ENCODE measurements around the gene MAML2. TPM values are rescaled to one million over a fixed set of nuclear protein-coding genes. Genes with fewer than 3 reads are reported as not detected.

Gene MAML2
- total and polyA plus RNA-seq, 9 of the 15 experiments (the other 6 are each of a cell fraction or from before 2014, with no cell fraction given), result 0.79 to 6.8 (median 4.8) TPM

GRCh38 chr11:96242971-96243647, 99.9 kb downstream of the MAML2 start (continued):
- TF ChIP-seq CHCHD3 (CRISPR knock-in tag; IDR thresholded peaks at IDR 0.05), result no peak
- no peak for TF ChIP-seq STAG1 (CRISPR knock-in tag; IDR thresholded peaks at IDR 0.05; ENCODE audit: borderline replicate concordance)
- TF ChIP-seq ELF4 (CRISPR knock-in tag; IDR thresholded peaks at IDR 0.05), result peak; percentile 62
- no peak for TF ChIP-seq ZNF316 (IDR thresholded peaks at IDR 0.05)
- peak; percentile 67; the same call in 1 of the 2 replicates for TF ChIP-seq PHF21A (IDR thresholded peaks at IDR 0.05; ENCODE audit: borderline replicate concordance, low read depth)
- TF ChIP-seq SRF (CRISPR knock-in tag; IDR thresholded peaks at IDR 0.05), result peak; percentile 98 to 100
- peak; percentile 76 for TF ChIP-seq BRD9 (IDR thresholded peaks at IDR 0.05; ENCODE audit: low read depth, partially characterized antibody)
- TF ChIP-seq CHD2 (IDR thresholded peaks at IDR 0.05; ENCODE audit: low read depth, low read length), result peak; percentile 98
- no peak for TF ChIP-seq NFE2L1 (tag; IDR thresholded peaks at IDR 0.05; ENCODE audit: borderline replicate concordance, low read depth)
- TF ChIP-seq, protein P1, sequence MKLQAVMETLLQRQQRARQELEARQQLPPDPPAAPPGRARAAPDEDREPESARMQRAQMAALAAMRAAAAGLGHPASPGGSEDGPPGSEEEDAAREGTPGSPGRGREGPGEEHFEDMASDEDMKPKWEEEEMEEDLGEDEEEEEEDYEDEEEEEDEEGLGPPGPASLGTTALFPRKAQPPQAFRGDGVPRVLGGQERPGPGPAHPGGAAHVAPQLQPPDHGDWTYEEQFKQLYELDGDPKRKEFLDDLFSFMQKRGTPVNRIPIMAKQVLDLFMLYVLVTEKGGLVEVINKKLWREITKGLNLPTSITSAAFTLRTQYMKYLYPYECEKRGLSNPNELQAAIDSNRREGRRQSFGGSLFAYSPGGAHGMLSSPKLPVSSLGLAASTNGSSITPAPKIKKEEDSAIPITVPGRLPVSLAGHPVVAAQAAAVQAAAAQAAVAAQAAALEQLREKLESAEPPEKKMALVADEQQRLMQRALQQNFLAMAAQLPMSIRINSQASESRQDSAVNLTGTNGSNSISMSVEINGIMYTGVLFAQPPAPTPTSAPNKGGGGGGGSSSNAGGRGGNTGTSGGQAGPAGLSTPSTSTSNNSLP (IDR thresholded peaks at IDR 0.05; ENCODE audit: borderline replicate concordance, low read depth, low read length), result no peak
- 0 out of 2 replicates have a peak, but pooled peaks have one; percentile 43 for TF ChIP-seq TRIM25 (IDR thresholded peaks at IDR 0.05; ENCODE audit: borderline replicate concordance)
- TF ChIP-seq, protein P2, sequence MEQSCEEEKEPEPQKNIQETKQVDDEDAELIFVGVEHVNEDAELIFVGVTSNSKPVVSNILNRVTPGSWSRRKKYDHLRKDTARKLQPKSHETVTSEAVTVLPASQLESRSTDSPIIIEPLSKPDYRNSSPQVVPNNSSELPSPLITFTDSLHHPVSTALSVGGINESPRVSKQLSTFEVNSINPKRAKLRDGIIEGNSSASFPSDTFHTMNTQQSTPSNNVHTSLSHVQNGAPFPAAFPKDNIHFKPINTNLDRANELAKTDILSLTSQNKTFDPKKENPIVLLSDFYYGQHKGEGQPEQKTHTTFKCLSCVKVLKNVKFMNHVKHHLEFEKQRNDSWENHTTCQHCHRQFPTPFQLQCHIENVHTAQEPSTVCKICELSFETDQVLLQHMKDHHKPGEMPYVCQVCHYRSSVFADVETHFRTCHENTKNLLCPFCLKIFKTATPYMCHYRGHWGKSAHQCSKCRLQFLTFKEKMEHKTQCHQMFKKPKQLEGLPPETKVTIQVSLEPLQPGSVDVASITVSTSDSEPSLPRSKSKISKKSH (CRISPR knock-in tag; IDR thresholded peaks at IDR 0.05), result no peak
- TF ChIP-seq EP300 (IDR thresholded peaks at IDR 0.05; ENCODE audit: low read length), result peak; percentile 58
- no peak for TF ChIP-seq DIDO1 (tag; IDR thresholded peaks at IDR 0.05; ENCODE audit: low read depth)
- TF ChIP-seq EP400 (IDR thresholded peaks at IDR 0.05), result peak; percentile 82
- TF ChIP-seq, protein P3, sequence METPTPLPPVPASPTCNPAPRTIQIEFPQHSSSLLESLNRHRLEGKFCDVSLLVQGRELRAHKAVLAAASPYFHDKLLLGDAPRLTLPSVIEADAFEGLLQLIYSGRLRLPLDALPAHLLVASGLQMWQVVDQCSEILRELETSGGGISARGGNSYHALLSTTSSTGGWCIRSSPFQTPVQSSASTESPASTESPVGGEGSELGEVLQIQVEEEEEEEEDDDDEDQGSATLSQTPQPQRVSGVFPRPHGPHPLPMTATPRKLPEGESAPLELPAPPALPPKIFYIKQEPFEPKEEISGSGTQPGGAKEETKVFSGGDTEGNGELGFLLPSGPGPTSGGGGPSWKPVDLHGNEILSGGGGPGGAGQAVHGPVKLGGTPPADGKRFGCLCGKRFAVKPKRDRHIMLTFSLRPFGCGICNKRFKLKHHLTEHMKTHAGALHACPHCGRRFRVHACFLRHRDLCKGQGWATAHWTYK (CRISPR knock-in tag; IDR thresholded peaks at IDR 0.05), result 0 out of 2 replicates have a peak, but pooled peaks have one; percentile 13
- peak; percentile 54; the same call in 1 of the 2 replicates for TF ChIP-seq ATF7 (IDR thresholded peaks at IDR 0.05)
- TF ChIP-seq CREB3 (tag; conservative IDR thresholded peaks at IDR 0.05; ENCODE audit: low read depth), result no peak
- TF ChIP-seq SMARCA4 (IDR thresholded peaks at IDR 0.05), result peak; percentile 57
- TF ChIP-seq POLR2H (tag; IDR thresholded peaks at IDR 0.05; ENCODE audit: low read depth), result peak; percentile 38; the same call in 1 of the 2 replicates
- TF ChIP-seq MAZ (CRISPR knock-in tag; conservative IDR thresholded peaks at IDR 0.05 in 1 of 2, IDR thresholded peaks at IDR 0.05 in 1 of 2), result 0 out of 4 replicates have a peak, but pooled peaks of 1 of the 2 experiments have one; percentile 6

Measured in K562 (cell line).